NB4 (cell line): Measurements from ENCODE around the gene FANK1.
"Not testable (repeated sequence)": the region's sequence is repeated elsewhere in the genome, so short reads cannot be mapped to it uniquely, and the experiment has no call there.

Experiments used
- DNase-seq: peaks from one replicate; pipeline ENCODE4 v3.0.0; 2010; ENCODE audit warnings: low read depth
- H3K4me3 ChIP-seq: one replicate; pipeline ENCODE4 v1.5.1; 2011; ENCODE audit warnings: mild to moderate bottlenecking, low read depth, low read length, moderate library complexity
- MYC ChIP-seq: IDR thresholded peaks from 2 replicates; pipeline ENCODE4 v1.6.1; 2011; ENCODE audit warnings: low read depth, low read length
- POLR2A ChIP-seq: IDR thresholded peaks from 2 replicates; pipeline ENCODE4 v1.6.1; 2011; ENCODE audit warnings: mild to moderate bottlenecking; ENCODE audit not compliant: insufficient read length; ENCODE audit errors: extremely low read depth
- TF ChIP-seq, protein P1 (sequence below): IDR thresholded peaks from 2 replicates; pipeline ENCODE4 v1.6.1; 2011; ENCODE audit warnings: low read depth, low read length
- TF ChIP-seq, protein P2 (sequence below): IDR thresholded peaks from one replicate; pipeline ENCODE4 v1.5.1; 2012; ENCODE audit warnings: low read depth, low read length

The FANK1 gene

DNA sequence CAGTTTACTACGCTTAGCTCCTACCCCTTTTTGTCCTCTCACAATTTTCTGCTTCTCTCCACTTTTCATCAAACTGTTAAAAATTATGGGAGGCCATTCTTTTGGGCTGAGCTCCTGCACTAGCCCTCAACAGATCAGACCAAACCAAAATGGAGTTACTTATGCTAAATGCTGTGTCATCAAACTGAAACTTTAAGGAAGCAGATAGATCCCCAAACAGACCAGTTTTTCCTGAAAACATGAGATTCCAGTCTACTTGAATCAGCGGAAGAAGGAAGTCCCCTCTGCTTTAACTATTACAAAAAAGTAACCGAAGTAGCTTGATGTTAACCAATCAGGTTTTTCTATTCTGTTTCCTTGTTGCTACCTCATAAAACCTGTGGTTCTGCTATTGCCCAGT lies 20.6 kb downstream of the FANK1 start:
- no peak overlapping the region for H3K4me3 ChIP-seq
- TF ChIP-seq MYC (no peak), POLR2A (no peak)
- TF ChIP-seq, protein P1, sequence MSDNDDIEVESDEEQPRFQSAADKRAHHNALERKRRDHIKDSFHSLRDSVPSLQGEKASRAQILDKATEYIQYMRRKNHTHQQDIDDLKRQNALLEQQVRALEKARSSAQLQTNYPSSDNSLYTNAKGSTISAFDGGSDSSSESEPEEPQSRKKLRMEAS: no peak
- TF ChIP-seq, protein P2, sequence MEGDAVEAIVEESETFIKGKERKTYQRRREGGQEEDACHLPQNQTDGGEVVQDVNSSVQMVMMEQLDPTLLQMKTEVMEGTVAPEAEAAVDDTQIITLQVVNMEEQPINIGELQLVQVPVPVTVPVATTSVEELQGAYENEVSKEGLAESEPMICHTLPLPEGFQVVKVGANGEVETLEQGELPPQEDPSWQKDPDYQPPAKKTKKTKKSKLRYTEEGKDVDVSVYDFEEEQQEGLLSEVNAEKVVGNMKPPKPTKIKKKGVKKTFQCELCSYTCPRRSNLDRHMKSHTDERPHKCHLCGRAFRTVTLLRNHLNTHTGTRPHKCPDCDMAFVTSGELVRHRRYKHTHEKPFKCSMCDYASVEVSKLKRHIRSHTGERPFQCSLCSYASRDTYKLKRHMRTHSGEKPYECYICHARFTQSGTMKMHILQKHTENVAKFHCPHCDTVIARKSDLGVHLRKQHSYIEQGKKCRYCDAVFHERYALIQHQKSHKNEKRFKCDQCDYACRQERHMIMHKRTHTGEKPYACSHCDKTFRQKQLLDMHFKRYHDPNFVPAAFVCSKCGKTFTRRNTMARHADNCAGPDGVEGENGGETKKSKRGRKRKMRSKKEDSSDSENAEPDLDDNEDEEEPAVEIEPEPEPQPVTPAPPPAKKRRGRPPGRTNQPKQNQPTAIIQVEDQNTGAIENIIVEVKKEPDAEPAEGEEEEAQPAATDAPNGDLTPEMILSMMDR: no peak
- no peak for DNase-seq

GRCh38 chr10:125917704-125918361 lies 21.5 kb downstream of the FANK1 start:
- not testable (repeated sequence) for H3K4me3 ChIP-seq, DNase-seq

DNA sequence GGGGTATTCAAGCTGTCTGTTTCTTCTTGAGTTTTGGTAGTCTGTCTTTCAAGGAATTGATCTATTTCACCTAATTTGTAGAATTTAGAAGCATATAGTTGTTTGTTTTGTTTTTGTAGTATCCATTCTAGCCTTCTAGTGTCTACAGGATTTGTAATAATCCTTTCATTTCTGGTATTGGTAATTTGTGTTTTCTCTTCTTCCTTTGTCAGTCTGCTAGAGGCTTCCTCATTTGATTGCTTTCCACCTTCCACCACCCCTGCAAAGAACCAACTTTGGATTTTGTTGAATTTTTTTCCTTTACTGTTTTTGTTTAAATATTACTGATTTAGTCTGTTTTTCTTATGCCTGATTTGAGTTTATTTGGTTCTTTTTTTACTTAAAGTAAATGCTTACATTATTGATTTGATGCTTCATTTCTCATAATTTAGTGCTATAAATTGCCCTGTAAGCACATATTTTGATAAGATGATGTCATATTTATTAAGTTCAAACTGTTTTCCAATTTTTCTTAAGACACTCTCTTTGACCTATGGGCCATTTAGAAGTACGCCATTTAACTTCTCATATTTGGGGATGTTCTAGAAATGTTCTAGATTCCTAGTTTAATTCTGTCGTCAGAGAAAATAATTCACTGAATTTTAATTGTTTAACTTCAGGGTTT lies 25.4 kb downstream of the FANK1 start:
- H3K4me3 ChIP-seq, DNase-seq: not testable (repeated sequence)

DNA sequence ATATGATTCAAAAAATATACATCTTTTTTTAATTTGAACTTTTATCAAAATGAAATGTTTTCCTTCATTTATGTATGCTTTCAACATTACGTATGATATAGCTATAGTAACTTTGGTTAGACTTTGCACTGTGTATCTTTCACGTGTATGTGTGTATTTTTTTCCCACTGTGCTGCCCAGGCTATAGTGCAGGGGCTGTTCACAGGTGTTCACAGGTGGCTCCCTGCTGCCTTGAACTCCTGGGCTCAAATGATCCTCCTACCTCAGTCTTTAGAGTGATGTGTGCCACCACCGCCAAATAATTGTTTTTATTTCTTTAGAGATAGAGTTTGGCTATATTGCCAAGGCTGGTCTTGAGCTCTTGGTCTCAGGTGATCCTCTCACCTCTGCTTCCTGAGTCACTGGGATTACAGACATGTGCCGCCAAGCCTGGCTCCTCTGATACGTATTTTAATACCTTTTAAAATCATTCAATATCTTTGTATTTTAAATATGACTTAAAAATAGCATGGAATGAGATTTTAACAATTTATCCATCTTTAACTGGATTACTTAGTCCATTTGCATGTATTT lies 29.0 kb downstream of the FANK1 start:
- H3K4me3 ChIP-seq: no peak overlapping the region
- TF ChIP-seq, protein P1: no peak
- TF ChIP-seq, protein P2: no peak
- TF ChIP-seq MYC: no peak
- no peak for TF ChIP-seq POLR2A
- no peak for DNase-seq

DNA sequence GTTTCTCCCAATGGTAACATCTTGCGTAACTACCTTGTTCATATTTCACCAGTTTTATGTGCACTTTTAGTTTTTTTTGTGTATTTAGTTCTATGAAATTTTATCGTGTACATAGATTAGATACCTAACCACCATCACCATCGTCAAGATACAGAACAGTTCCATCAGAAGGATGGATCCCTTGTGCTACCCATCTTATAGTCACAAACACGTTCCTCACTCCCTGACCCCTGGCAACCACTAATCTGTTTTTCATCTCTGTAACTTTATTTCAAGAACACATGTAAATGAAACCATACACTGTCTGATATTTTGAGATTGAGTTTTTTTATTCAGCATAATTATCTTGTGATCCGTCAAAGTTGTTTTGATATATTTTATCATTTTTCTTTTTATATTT lies 29.9 kb downstream of the FANK1 start:
- DNase-seq: no peak
- TF ChIP-seq, protein P2: no peak
- TF ChIP-seq MYC (no peak), POLR2A (no peak)
- TF ChIP-seq, protein P1: no peak
- H3K4me3 ChIP-seq: no peak overlapping the region

GRCh38 chr10:125927265-125927664 lies 30.9 kb downstream of the FANK1 start:
- not testable (repeated sequence) for DNase-seq, H3K4me3 ChIP-seq

- DNase-seq: no peak
- TF ChIP-seq POLR2A (no peak), MYC (no peak)
- TF ChIP-seq, protein P2: no peak
- TF ChIP-seq, protein P1: no peak
- no peak overlapping the region for H3K4me3 ChIP-seq
These were observed 32.7 kb downstream of the FANK1 start for GRCh38 chr10:125928928-125929585.
